ENCODE results near the gene DNAH11.

GRCh38 chr7:21773326-21773725 is 230.5 kb downstream of the DNAH11 start:
- TF ChIP-seq CTCF (IDR thresholded peaks at IDR 0.05; ENCODE audit: poor library complexity, severe bottlenecking) (no peak), REST (IDR thresholded peaks at IDR 0.05; ENCODE audit: borderline replicate concordance) (no peak), RAD21 (conservative IDR thresholded peaks at IDR 0.05) (no peak), EP300 (conservative IDR thresholded peaks at IDR 0.05; ENCODE audit: poor library complexity, severe bottlenecking) (no peak), MXI1 (conservative IDR thresholded peaks at IDR 0.05; ENCODE audit: poor library complexity, severe bottlenecking) (no peak)

Data from neural cell (in vitro differentiated cells).